LNCAP (cell line): ENCODE data around the gene SUCO.

Experiments used
- TF ChIP-seq, protein P1 (sequence below): fragments of 450-650 bp; IDR thresholded peaks from 2 replicates; pipeline ENCODE4 v1.5.1; 2017; ENCODE audit warnings: mild to moderate bottlenecking

SUCO gene

DNA sequence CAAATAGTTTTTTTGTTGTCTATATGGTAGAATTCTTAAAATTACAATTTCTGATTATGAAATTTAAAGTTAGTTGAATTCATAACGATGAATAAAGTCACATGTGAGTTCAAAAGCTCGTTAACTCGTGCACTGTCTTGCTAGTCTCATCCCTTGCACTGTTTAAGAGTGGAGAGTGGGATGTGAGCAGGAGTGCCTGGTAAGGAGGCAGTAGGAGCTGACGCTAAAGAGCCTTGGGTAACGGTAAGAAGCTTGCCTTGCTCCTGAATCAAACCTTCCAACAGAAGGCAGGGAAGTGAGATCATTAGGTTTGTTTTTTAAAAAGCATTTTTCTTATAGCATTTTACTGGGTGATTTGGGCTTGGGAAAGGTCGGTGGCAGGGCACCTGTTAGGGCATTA, 123.6 kb downstream of the SUCO start:
- TF ChIP-seq, protein P1, sequence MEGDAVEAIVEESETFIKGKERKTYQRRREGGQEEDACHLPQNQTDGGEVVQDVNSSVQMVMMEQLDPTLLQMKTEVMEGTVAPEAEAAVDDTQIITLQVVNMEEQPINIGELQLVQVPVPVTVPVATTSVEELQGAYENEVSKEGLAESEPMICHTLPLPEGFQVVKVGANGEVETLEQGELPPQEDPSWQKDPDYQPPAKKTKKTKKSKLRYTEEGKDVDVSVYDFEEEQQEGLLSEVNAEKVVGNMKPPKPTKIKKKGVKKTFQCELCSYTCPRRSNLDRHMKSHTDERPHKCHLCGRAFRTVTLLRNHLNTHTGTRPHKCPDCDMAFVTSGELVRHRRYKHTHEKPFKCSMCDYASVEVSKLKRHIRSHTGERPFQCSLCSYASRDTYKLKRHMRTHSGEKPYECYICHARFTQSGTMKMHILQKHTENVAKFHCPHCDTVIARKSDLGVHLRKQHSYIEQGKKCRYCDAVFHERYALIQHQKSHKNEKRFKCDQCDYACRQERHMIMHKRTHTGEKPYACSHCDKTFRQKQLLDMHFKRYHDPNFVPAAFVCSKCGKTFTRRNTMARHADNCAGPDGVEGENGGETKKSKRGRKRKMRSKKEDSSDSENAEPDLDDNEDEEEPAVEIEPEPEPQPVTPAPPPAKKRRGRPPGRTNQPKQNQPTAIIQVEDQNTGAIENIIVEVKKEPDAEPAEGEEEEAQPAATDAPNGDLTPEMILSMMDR: no peak

DNA sequence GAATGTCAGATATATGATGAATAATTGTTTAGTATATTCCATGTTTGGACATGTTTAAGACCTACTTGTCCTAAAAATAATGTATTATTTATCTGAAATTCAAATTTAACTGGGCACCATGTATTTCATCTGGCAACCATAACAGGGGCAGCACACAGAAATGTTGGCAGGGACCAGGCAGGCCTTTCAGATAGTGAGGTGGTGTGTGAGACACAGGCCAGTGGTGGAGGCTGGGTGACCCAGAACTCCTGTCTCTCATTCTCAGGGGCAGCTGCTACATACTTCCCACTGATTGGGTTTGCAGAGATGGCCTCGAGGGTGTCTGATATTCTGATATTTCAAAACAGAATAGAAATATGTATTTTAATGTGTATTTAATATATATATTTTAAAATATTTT, 124.6 kb downstream of the SUCO start:
- TF ChIP-seq, protein P1: no peak

DNA sequence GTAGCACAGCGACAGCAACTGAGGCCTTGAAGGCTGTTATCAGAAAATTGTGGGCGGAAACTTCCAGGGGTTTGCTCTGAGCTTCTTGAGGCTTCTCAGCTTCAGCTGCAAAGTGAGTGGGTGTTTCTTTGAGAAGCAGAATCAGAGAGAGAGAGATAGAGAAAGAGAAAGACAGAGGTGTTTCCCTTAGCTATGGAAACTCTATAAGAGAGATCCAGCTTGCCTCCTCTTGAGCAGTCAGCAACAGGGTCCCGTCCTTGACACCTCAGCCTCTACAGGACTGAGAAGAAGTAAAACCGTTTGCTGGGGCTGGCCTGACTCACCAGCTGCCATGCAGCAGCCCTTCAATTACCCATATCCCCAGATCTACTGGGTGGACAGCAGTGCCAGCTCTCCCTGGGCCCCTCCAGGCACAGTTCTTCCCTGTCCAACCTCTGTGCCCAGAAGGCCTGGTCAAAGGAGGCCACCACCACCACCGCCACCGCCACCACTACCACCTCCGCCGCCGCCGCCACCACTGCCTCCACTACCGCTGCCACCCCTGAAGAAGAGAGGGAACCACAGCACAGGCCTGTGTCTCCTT, 126.0 kb downstream of the SUCO start, which contains the start of gene FASLG:
FASLG (plus strand) TSS at position 233 of the 583 bp plus-strand sequence; CDS start at position 332, 99 bp downstream.
- TF ChIP-seq, protein P1: no peak

DNA sequence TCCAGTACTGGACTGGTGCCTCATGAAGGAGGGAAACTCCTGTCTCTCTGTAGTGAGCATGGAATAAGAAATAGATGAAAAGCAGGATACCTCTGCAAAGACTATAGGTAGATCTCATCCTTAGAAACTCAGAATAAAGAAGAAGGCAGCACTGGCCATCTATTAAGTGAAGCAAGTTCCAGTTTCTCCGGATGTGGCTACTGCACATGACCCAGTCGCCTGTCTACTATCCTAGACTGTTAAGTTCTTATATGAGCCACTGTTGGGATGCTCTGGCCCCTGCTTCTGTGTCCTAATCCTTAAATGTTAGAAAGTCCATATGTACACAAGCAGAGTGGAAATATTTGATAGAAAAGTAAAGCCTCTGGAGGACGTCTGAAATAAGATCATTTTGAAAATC, 128.2 kb downstream of the SUCO start:
- TF ChIP-seq, protein P1: no peak
